ENCODE results near the gene BSG.
"Not testable (repeated sequence)": the region's sequence is repeated elsewhere in the genome, so short reads cannot be mapped to it uniquely, and the experiment has no call there.

BSG gene

DNA sequence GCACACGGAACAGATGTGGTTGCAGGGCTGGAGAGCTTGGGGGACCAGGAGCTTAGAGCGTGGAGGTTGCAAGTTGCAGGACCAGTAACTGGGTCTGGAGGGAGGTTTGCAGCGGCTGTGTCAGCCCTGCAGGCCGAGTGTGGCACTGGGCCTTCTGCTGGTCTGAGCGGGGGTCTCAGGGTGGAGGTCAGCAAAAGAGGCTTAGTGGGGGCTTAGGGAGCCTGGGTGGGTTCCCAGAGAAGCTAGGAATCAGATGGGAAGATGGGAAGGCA lies 11.5 kb downstream of the BSG start:
- DNase-seq, result no peak
- H3K27ac Mint-ChIP-seq, result no peak overlapping the region

DNA sequence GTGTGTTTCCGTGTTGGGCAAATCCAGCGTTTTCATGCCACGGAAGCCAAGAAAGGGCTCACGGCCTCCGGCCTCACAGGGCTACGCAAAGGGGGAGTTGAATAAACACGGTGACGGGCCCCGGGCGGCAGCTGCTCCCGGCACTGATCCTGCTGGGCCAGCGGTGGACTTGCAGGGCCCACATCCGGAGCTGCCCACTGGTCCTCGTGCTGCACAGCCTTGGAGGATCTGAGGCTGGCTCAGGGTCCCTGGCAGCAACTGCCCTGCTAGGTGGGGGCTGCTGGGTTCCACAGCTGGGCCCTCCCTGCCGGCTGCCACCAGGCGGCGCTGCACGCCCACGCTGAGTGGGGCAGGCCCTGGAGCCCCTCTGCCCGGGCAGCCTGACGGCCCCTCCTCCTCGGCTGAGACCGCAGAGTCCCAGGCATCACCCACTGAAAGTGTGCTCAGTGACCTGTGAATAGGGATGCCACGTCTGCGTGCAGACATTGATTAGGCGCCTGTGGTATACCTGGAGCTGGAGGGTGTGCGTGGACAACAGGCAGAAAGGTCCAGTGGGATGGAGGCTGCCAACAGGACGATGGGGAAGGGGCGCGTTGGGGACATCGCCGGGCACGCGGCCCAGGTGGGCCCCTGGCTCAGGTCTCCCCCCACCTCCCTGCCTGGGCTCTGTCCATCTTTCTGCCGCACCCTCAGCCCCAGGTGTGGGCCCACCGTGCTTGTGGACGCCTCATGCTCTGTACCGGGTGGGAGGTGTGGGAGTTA lies 12.0 kb downstream of the BSG start:
- Mint-ChIP-seq H3K27ac (no peak overlapping the region), H3K9me3 (no peaks in the 10 kb centered on the region)

More for the DNA sequence above, 11.5 kb downstream of the BSG start:
- H3K4me3 Mint-ChIP-seq, result no peak overlapping the region
- CTCF ChIA-PET, result interaction anchor here (0.8 to 2.2 kb wide), 11 partner anchors 8 to 154 kb away, joined by 3 to 13 read pairs (median 3); partner anchors contain the start of gene CDC34
- H3K27me3 Mint-ChIP-seq, result peaks cover 25% of the 10 kb centered on the region
- H3K9me3 Mint-ChIP-seq, result no peaks in the 10 kb centered on the region
- H3K36me3 Mint-ChIP-seq, result peaks cover 4% of the 10 kb centered on the region
- H3K4me1 Mint-ChIP-seq, result peaks cover 6% of the 10 kb centered on the region

DNA sequence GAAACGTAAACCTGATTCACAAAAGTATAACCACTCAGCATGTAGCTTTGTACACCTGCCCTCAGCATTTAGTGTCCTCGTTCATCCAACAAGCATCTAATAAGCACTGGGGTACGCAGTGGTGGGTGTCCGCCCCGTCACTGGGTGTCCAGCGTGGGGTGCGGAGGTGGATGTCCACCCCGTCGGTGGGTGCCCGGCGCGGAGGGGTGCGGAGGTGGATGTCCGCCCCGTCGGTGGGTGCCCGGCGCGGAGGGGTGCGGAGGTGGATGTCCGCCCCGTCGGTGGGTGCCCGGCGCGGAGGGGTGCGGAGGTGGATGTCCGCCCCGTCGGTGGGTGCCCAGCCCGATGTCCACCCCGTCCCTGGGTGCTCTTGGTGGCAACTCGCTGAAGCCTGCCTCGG lies 12.8 kb downstream of the BSG start:
- peaks cover 30% of the 10 kb centered on the region for H3K27me3 Mint-ChIP-seq
- H3K4me3 Mint-ChIP-seq, H3K36me3 Mint-ChIP-seq, H3K27ac Mint-ChIP-seq, DNase-seq, H3K4me1 Mint-ChIP-seq, H3K9me3 Mint-ChIP-seq: not testable (repeated sequence)
- CTCF ChIA-PET, result interaction anchor here (0.6 to 2.2 kb wide), 8 partner anchors 9 to 152 kb away, joined by 3 to 13 read pairs (median 4); no protein-coding TSS in a partner anchor

More for the DNA sequence above, 12.0 kb downstream of the BSG start:
- CTCF ChIA-PET, result interaction anchor here (0.6 to 2.2 kb wide), 13 partner anchors 8 to 153 kb away, joined by 3 to 13 read pairs (median 3); partner anchors contain the start of gene CDC34
- H3K27me3 Mint-ChIP-seq, result peaks cover 30% of the 10 kb centered on the region
- H3K36me3 Mint-ChIP-seq, result peaks cover 4% of the 10 kb centered on the region
- H3K4me3 Mint-ChIP-seq, result no peak overlapping the region
- peaks cover 8% of the 10 kb centered on the region for H3K4me1 Mint-ChIP-seq
- peak; percentile 75 for DNase-seq

DNA sequence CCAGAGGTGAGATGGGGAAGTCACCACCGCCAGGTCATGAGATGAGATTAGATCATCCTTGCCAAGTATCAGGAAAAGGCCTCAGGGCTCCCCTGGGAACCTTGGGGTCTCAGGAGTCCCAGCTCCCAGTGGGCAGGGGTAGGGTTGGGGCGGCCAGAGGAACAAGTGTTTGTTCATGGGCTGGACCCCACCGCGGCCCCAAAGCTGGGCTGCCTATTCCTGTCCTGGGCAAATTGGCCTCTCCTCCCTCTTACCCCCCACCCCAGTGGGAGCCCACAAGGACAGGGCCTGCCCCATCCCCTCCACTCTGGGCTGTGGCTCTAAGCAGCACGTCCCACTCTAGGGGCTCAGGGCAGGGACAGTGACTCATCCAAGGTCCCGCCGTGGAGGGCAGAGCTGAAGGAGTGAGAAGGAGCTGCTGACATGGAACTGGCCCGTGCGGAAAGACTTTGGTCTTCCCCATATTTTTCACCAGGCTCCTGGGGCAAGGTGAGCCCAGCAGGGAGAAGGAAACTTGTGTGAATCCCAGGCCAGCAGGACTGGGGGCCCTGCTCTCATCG lies 13.2 kb downstream of the BSG start:
- Mint-ChIP-seq H3K27me3 (peaks cover 35% of the 10 kb centered on the region), H3K4me3 (no peak overlapping the region), H3K36me3 (peaks cover 4% of the 10 kb centered on the region), H3K9me3 (no peaks in the 10 kb centered on the region), H3K27ac (no peak overlapping the region), H3K4me1 (peaks cover 10% of the 10 kb centered on the region)
- CTCF ChIA-PET, result interaction anchor here (1.0 to 2.2 kb wide), 3 partner anchors 11 to 148 kb away, joined by 3 to 13 read pairs (median 7); no protein-coding TSS in a partner anchor
- no peak for DNase-seq

DNA sequence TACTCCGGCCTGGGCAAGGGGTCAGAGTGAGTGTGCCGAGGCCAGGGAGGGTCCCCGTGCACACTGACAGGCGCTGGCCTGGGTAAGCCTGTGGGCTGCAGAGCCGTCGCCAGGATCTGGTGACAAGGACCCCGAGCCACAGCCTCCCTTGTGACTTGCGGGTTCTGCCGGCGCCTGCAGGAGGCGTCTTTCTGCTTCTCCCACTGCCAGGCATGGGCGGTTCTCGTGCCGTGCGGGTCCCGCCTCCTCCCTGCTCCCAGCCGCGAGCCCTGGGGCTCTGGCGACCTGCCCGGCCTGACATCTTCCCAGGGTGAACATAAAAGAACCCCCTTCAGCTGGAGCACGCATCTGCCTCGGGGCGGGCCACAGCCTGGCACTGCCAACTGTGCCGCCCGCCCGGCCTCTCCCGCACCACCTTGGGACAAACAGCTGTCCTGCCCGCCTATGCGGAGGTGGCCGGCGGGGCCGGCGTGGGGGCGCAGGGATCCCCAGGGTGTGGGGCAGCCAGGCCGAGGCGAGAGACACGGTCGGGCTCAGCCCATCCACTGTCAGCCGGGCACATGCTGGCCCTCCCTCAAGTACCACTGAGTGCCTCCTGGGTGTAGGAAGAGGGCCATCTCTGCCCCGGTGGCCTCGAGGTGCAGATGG lies 15.8 kb downstream of the BSG start:
- Mint-ChIP-seq H3K4me3 (no peak overlapping the region), H3K36me3 (no peaks in the 10 kb centered on the region), H3K4me1 (peaks cover 12% of the 10 kb centered on the region), H3K9me3 (no peaks in the 10 kb centered on the region), H3K27ac (no peak overlapping the region), H3K27me3 (peaks cover 61% of the 10 kb centered on the region)
- CTCF ChIA-PET, result interaction anchor here (0.9 to 1.0 kb wide), 2 partner anchors 11 to 39 kb away, joined by 3 to 4 read pairs; no protein-coding TSS in a partner anchor
- DNase-seq, result peak; percentile 83

DNA sequence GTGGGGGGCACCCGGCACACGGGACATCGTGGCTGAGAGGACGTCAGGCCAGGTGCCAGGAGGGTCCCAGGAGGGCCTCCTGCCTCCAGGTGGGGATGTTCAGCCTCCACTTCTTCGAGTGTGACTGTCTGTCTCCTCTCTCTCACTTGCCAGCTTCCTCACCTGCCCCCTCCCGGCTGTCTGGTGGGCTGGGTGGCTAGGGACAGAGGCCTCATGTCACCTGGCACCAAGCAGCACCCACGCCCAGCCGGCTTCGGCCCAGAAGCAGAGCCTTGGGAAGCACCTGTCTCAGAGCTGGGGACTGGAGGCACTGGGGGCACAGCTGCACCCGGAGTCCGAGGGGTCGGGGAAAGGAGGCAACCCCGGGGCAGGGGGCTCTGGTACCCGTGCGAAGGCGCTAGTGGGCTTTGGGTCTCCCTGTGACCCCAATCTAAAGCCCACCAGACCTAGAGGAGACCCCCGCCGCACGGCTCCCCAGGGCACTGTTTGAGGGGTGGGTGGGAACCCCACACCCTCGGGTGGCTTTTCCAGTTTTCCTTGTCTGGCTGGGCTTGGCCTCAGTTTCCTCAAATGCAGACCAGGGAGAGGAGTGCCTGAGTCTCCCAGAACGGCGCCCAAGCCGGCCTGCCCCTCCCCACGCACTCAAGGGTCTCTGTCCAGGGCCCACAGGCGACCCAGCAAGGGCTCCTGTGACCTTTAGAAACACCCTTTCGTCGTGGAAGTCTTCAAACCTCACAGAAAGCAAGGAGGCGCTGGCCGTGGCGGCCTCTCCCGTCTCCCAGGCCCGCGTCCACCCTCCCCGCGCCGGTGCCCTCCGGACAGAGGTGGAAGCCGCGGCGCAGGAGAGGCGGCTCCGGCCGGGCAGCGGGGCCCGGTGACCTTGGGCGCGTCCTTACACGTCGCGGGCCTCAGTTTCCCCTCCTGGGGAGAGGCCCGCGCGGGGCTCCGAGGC lies 16.6 kb downstream of the BSG start:
- H3K27ac Mint-ChIP-seq, result no peak overlapping the region
- CTCF ChIA-PET, result interaction anchor here (0.9 kb wide), 1 partner anchor 38 kb away, joined by 4 read pairs; no protein-coding TSS in a partner anchor
- peaks cover 69% of the 10 kb centered on the region for H3K27me3 Mint-ChIP-seq
- no peaks in the 10 kb centered on the region for H3K9me3 Mint-ChIP-seq
- no peak for DNase-seq
- H3K4me3 Mint-ChIP-seq, result no peak overlapping the region
- H3K4me1 Mint-ChIP-seq, result peaks cover 10% of the 10 kb centered on the region
- no peaks in the 10 kb centered on the region for H3K36me3 Mint-ChIP-seq

DNA sequence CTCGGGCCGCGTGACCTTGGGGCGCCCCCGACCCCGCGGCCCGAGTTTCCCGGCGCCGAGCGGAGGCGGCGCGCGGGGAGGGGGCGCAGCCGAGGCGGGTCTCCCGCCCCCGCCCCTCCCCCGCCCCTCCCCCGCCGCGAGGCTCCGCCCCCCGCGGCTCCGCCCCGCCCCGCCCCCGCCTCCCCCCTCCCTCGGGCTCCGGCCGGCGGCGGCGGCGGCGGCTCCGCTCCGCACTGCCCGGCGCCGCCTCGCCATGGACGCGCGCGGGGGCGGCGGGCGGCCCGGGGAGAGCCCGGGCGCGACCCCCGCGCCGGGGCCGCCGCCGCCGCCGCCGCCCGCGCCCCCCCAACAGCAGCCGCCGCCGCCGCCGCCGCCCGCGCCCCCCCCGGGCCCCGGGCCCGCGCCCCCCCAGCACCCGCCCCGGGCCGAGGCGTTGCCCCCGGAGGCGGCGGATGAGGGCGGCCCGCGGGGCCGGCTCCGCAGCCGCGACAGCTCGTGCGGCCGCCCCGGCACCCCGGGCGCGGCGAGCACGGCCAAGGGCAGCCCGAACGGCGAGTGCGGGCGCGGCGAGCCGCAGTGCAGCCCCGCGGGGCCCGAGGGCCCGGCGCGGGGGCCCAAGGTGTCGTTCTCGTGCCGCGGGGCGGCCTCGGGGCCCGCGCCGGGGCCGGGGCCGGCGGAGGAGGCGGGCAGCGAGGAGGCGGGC lies 17.4 kb downstream of the BSG start, which contains the start of gene HCN2:
HCN2 (plus strand) TSS at position 189 of the 703 bp plus-strand sequence; CDS start at position 254, 65 bp downstream.
- DNase-seq, result no peak
- Mint-ChIP-seq H3K27ac (no peak within 1 kb of the TSS), H3K9me3 (no peaks in the 10 kb centered on the region), H3K36me3 (no peaks in the 10 kb centered on the region), H3K4me3 (peak within 1 kb of the TSS; percentile 33), H3K4me1 (peaks cover 10% of the 10 kb centered on the region), H3K27me3 (peaks cover 73% of the 10 kb centered on the region)
- CTCF ChIA-PET, result no interaction called here

DNA sequence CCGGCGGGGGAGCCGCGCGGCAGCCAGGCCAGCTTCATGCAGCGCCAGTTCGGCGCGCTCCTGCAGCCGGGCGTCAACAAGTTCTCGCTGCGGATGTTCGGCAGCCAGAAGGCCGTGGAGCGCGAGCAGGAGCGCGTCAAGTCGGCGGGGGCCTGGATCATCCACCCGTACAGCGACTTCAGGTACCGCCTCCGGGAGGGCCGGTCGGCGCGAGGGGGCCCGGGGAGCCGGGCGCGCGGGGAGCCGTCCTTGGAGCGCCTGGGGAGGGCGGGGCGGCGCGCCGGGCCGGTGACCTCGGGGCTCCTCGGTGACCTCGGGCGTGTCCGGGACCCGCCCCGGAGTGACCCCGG lies 18.0 kb downstream of the BSG start:
- no peaks in the 10 kb centered on the region for H3K36me3 Mint-ChIP-seq
- no peaks in the 10 kb centered on the region for H3K9me3 Mint-ChIP-seq
- CTCF ChIA-PET, result no interaction called here
- H3K4me1 Mint-ChIP-seq, result peaks cover 10% of the 10 kb centered on the region
- peak overlapping the region; percentile 33 for H3K4me3 Mint-ChIP-seq
- no peak overlapping the region for H3K27ac Mint-ChIP-seq
- H3K27me3 Mint-ChIP-seq, result peaks cover 76% of the 10 kb centered on the region
- DNase-seq, result peak; percentile 57

DNA sequence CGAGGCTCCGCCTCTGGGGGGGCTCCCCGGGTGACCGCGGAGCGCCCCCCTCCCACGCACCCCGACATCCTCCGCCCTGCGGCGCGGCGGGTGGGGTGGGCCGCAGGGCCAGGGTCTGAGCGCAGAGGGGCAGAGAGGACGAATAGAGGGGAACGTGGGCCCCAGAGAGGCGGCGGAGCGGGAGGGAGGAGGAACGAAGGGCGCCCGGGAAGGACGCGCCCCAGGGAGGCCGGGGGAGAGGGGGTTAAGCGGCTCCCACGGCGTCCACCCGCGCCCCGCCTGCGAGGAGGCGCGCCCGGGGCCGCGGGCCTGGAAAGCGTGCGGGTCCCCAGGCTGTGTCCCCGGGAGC lies 18.3 kb downstream of the BSG start:
- H3K36me3 Mint-ChIP-seq, result no peaks in the 10 kb centered on the region
- no peak overlapping the region for H3K27ac Mint-ChIP-seq
- CTCF ChIA-PET, result no interaction called here
- no peak overlapping the region for H3K4me3 Mint-ChIP-seq
- H3K27me3 Mint-ChIP-seq, result peaks cover 79% of the 10 kb centered on the region
- no peaks in the 10 kb centered on the region for H3K9me3 Mint-ChIP-seq
- DNase-seq, result no peak
- H3K4me1 Mint-ChIP-seq, result peaks cover 10% of the 10 kb centered on the region

DNA sequence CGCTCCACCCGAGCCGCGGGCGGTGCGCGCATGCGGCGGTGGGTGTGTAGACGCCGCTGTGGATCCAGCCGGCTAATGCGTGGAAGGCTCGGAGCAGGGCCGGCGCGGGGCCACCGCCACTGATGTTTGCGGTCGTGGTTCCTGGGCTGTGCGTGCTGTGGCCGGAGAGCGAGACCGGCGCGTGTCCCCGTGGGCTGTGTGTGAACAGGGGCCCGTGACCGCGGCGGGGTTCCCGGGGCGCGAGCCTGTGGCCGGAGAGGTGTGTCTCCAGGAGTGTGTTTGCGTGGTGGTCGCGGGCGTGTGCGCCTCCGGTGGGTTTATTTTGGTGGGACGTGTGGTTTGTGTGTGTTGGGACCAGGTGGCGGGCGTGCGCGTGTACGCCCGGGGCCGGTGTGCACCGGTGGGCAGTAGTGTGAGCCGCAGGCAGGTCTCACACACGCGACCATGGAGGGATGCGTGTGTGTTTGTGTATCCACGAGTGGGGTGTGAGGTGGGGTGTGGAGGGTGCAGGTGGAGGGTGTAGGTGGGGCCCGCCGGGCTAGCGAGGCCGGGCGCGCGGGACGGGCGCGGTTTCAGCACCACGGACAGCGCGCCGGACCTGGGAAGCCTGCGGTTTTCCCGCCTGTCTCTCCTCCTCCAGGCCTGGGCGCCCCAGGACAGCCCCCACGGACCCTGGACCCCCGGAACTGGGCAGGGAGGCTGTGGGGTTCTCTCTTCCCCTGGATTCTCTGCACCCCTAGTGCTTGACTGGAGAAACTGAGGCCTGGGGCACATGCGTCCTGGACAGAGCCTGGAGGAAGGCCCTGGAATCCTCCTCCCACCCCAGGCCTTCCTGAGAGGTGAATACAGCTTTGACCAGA lies 18.9 kb downstream of the BSG start:
- Mint-ChIP-seq H3K27me3 (peaks cover 77% of the 10 kb centered on the region), H3K36me3 (no peaks in the 10 kb centered on the region), H3K4me1 (peaks cover 10% of the 10 kb centered on the region), H3K27ac (peak overlapping the region; percentile 52), H3K4me3 (peak overlapping the region; percentile 18), H3K9me3 (no peaks in the 10 kb centered on the region)
- no peak for DNase-seq
- CTCF ChIA-PET, result no interaction called here

DNA sequence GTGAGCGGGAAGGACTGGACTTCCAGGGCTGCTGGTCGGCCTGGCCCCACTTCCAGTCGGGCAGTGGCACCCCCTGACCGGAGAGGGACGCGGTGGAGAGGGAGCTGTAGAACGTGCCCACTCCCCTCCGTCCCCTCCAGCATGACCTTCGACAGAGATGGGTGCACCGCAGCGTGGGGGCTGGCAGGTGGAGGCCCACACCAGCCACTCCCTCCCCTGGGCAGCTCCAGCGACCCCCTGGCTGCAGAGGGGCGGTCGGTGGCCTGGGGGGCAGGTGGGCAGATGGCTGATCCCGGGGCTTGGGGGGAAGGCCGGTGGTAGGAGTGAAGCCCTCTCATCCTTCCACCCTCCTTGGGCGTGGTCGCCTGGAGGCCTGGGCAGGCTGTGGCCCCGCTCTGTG lies 19.7 kb downstream of the BSG start:
- peaks cover 10% of the 10 kb centered on the region for H3K4me1 Mint-ChIP-seq
- CTCF ChIA-PET, result no interaction called here
- peaks cover 69% of the 10 kb centered on the region for H3K27me3 Mint-ChIP-seq
- H3K27ac Mint-ChIP-seq, result no peak overlapping the region
- DNase-seq, result no peak
- no peaks in the 10 kb centered on the region for H3K36me3 Mint-ChIP-seq
- H3K4me3 Mint-ChIP-seq, result no peak overlapping the region
- no peaks in the 10 kb centered on the region for H3K9me3 Mint-ChIP-seq

DNA sequence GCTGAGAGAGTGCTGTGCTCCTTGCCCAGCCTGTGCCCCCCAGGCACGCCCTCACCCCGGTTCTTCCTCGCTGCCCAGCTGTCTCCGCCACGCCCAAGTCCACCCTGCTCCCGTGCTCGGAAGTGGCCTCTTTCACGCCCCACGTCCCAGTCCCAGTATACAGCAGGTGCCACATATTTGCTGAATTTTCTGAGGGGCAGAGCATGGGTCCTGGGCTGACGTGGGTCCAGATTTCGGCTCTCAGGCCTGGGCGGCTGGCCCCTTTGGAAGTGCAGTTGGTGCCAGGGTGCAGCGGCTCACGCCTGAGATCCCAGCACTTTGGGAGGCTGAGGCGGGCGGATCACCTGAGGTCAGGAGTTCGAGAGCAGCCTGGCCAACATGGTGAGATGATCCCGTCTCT lies 20.7 kb downstream of the BSG start:
- H3K9me3 Mint-ChIP-seq, result no peaks in the 10 kb centered on the region
- peaks cover 63% of the 10 kb centered on the region for H3K27me3 Mint-ChIP-seq
- no peak overlapping the region for H3K27ac Mint-ChIP-seq
- peaks cover 8% of the 10 kb centered on the region for H3K4me1 Mint-ChIP-seq
- CTCF ChIA-PET, result no interaction called here
- no peak overlapping the region for H3K4me3 Mint-ChIP-seq
- no peak for DNase-seq
- H3K36me3 Mint-ChIP-seq, result no peaks in the 10 kb centered on the region

DNA sequence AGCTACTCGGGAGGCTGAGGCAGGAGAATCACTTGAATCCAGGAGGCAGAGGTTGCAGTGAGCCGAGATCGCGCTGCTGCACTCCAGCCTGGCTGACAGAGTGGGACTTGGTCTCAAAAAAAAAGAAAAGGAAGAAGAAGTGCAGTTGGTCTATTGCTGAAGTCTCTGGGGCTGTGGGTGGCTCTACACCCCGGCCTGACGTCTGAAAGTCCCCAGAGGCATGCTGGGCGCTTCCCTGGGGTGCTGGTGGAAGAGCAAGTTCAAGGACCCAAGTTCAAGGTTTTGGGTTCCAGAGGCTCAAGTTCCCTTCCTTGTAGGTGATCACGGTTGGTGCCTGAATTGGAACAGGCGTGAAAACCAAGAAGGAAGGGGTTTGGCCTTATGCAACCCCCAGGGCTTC lies 21.1 kb downstream of the BSG start:
- peak overlapping the region; percentile 12 for H3K27ac Mint-ChIP-seq
- H3K36me3 Mint-ChIP-seq, result no peaks in the 10 kb centered on the region
- no peak for DNase-seq
- no peaks in the 10 kb centered on the region for H3K9me3 Mint-ChIP-seq
- no peak overlapping the region for H3K4me3 Mint-ChIP-seq
- peaks cover 7% of the 10 kb centered on the region for H3K4me1 Mint-ChIP-seq
- CTCF ChIA-PET, result no interaction called here
- peaks cover 59% of the 10 kb centered on the region for H3K27me3 Mint-ChIP-seq

Measured in activated naive CD4-positive, alpha-beta T cell treated with anti-CD3 and anti-CD28 coated beads, Interleukin-2, amount 10 ng/mL, durations not matched to agents 7 days and 5 days (primary cell).